HepG2 (cell line): Measurements from ENCODE around the gene FAM174C. TPM values are rescaled to one million over a fixed set of nuclear protein-coding genes. Genes with fewer than 3 reads are reported as not detected.

Experiments
- ATAC-seq: fragments of 200-7000 bp; cut with Tn5 transposase; 3 replicates; pipeline ENCODE4 v1.9.1; 2020; ENCODE audit warnings: mild to moderate bottlenecking, moderate library complexity
- BruUV-seq: library from RNA; stranded (reverse); fragments of 400-500 nt; replicated peaks from 2 replicates; lab custom pipeline; 2021; lab: Mats Ljungman, UMichigan
- CTCF ChIA-PET: fragments of 300-600 bp; formaldehyde crosslinking; extraction: SDS; loops from one replicate; lab custom pipeline; 2021; ENCODE audit warnings: low total read pairs, inconsistent platforms, low intra/inter-chr PET ratio; lab: Yijun Ruan, JAX
- POLR2A ChIA-PET: fragments of 350-600 bp; sonication (Branson Sonifier 250); formaldehyde crosslinking; loops from one replicate; lab custom pipeline; 2020; ENCODE audit warnings: antibody characterized with exemption, inconsistent platforms; lab: Yijun Ruan, JAX
- DNase-seq: peaks from one replicate; pipeline ENCODE4 v3.0.0-alpha.2; 2015; ENCODE audit warnings: low spot score
- FAIRE-seq: peaks from 3 replicates; lab custom pipeline; 2011; peaks lifted over from hg19 to GRCh38; lab: Jason Lieb, UNC
- H2AFZ ChIP-seq: one replicate; pipeline ENCODE4 v1.6.1; 2011; ENCODE audit warnings: low read length, inconsistent platforms
- H3K27ac ChIP-seq: fragments of 300-600 bp; 3 replicates; pipeline ENCODE4 v1.8.0; 2011; ENCODE audit warnings: mixed run types, mild to moderate bottlenecking, mixed read lengths, low read length, inconsistent platforms; ENCODE audit not compliant: insufficient read depth; ENCODE audit errors: extremely low read length
- H3K27me3 ChIP-seq, 2 experiments: fragments of 200-600 bp in 1 of 2; 2 replicates in 1 of 2; 3 replicates in 1 of 2; pipeline versions ENCODE4 v1.6.0 to v1.8.0; 2011; ENCODE audit warnings: low read length in 2 of 2, mild to moderate bottlenecking in 2 of 2, moderate library complexity in 2 of 2, inconsistent platforms in 1 of 2; ENCODE audit not compliant: insufficient read depth in 2 of 2, control insufficient read depth in 1 of 2
- H3K36me3 ChIP-seq, 2 experiments: fragments of 200-600 bp in 1 of 2; replicated peaks in 1 of 2; 2 replicates in 1 of 2; 3 replicates in 1 of 2; pipeline versions ENCODE4 v1.5.1 to v1.8.0; 2011; ENCODE audit warnings: low read length in 2 of 2, inconsistent platforms in 1 of 2; ENCODE audit not compliant: insufficient read depth in 2 of 2, control insufficient read depth in 1 of 2
- H3K4me1 ChIP-seq: 2 replicates; pipeline ENCODE4 v1.5.1; 2012; ENCODE audit warnings: low read length, inconsistent platforms; ENCODE audit not compliant: insufficient read depth
- H3K4me2 ChIP-seq: 2 replicates; pipeline ENCODE4 v1.6.0; 2011; ENCODE audit warnings: low read depth, low read length, inconsistent platforms
- H3K4me3 ChIP-seq, 3 experiments: fragments of 200-600 bp in 1 of 3; sonication (generic), shearing (Covaris generic) in 1 of 3; replicated peaks in 1 of 3; 2 replicates each; pipeline ENCODE4 v1.5.1; 2011 to 2016; ENCODE audit warnings: low read length in 3 of 3, inconsistent platforms in 2 of 3, low read depth in 2 of 3, mild to moderate bottlenecking in 2 of 3, control low read depth in 1 of 3, mixed read lengths in 1 of 3; ENCODE audit not compliant: insufficient read depth in 1 of 3
- H3K79me2 ChIP-seq: one replicate; pipeline ENCODE4 v1.6.1; 2011; ENCODE audit warnings: low read length, inconsistent platforms; ENCODE audit not compliant: insufficient read depth
- H3K9ac ChIP-seq: 2 replicates; pipeline ENCODE4 v1.6.0; 2011; ENCODE audit warnings: mild to moderate bottlenecking, low read depth, low read length, inconsistent platforms; ENCODE audit not compliant: insufficient read depth
- H3K9me3 ChIP-seq: 2 replicates; pipeline ENCODE4 v1.5.1; 2012; ENCODE audit warnings: mild to moderate bottlenecking, low read length
- H4K20me1 ChIP-seq: 2 replicates; pipeline ENCODE4 v1.6.0; 2011; ENCODE audit warnings: inconsistent platforms, mild to moderate bottlenecking, low read length, moderate library complexity; ENCODE audit not compliant: insufficient read depth
- HNRNPL ChIP-seq: fragments of 200-400 bp; formaldehyde crosslinking; IDR thresholded peaks from 2 replicates; pipeline ENCODE4 v1.6.1; 2017; ENCODE audit warnings: mild to moderate bottlenecking, low read depth, low read length
- RBFOX2 ChIP-seq: fragments of 200-400 bp; formaldehyde crosslinking; IDR thresholded peaks from 2 replicates; pipeline ENCODE4 v1.6.1; 2017; ENCODE audit warnings: low read depth, mild to moderate bottlenecking, low read length
- WGBS: methylation state at CpG from one replicate; pipeline ENCODE4 v1.1.6; 2017; ENCODE audit warnings: low lambda C conversion rate; 5-methylcytosine and 5-hydroxymethylcytosine counted together
- in situ Hi-C: cut with HindIII; loops from 2 replicates; pipeline ENCODE4 v1.10.0; 2017; ENCODE audit warnings: low pct_unique_long_range_greater_than_20kb; ENCODE audit not compliant: extremely low pct_ligation_motif_present
- intact Hi-C: fragments of 100-400 bp; cut with micrococcal nuclease; formaldehyde crosslinking; loops from one replicate; pipeline ENCODE4 v1.10.0; 2022; ENCODE audit not compliant: unreplicated experiment
- polyA plus RNA-seq, 8 experiments: library from polyadenylated mRNA; depleted of rRNA in 3 of 8; stranded (reverse) in 7 of 8; unstranded in 1 of 8; fragments of >200 nt; fragmentation: Illumina TruSeq in 4 of 8; extraction: Trizol in 4 of 8; gene quantifications; 2 replicates each; pipeline versions ENCODE4 v1.2.1 to v1.2.3, GENCODE V29; 2011 to 2016; ENCODE audit warnings: low read depth in 4 of 8, missing spikeins in 1 of 8, mixed read lengths in 1 of 8; ENCODE audit not compliant: insufficient read depth in 1 of 8
- total RNA-seq, 5 experiments: library from RNA; depleted of rRNA; stranded (reverse); fragments of >200 nt; fragmentation: Illumina TruSeq; extraction: Trizol; gene quantifications; 2 replicates each; pipeline ENCODE4 v1.2.3, GENCODE V29; 2016; ENCODE audit warnings: low read depth in 1 of 5
- TF ChIP-seq, protein P1 (sequence below): sonication (generic); formaldehyde crosslinking; IDR thresholded peaks from 2 replicates; pipeline ENCODE4 v1.4.0; 2020; ENCODE audit warnings: low read depth, missing genetic modification reagents
- TF ChIP-seq, protein P2 (sequence below): sonication (generic); formaldehyde crosslinking; IDR thresholded peaks from 2 replicates; pipeline ENCODE4 v1.9.0; 2021; ENCODE audit warnings: missing genetic modification reagents, borderline replicate concordance

Gene FAM174C
- total and polyA plus RNA-seq, 2 of the 13 experiments (the other 11 are each of a cell fraction or from before 2014, with no cell fraction given): 19.5 to 31.3 TPM

DNA sequence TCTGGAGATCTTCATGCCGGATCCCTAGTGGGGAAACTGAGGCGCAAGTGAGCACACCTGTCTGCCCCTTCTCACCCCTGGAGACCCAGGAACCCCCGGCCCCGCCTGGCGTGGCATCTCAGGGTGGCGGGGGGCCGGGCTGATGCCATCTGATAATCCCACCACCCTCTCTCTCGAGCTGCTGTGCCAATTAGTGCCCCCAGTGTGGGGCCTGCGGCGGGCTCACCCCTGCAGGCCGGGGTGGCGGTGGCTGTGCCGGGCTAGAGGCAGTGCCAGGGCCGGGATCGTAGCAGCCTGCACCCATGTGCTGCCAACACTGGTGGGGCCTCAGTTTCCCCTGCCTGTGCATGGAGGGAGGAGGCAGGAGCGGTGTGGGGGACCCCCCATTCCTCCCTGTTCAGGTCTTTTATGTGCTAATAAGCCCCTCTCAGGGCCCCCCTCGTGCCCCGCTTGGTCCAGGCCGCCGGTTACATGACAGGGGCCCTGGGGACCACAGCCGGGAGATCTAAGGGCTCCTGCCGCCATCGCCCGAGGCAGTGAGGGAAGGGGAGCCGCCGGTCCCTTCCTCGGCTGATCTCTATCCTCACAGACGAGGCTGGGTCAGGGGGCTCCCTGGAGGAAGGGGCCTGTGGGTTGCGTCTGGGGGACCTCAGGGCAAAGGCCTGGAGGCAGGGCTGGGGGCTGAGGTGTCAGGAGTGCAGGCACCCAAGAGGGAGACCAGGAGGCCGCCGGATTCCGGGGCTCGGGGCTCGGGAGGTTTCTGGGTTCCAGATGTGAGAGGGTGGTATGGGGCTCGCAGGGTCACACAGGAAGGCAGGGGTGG is 18.7 kb downstream of the FAM174C start:
- ATAC-seq: no peak

More for the DNA sequence above, 18.7 kb downstream of the FAM174C start:
- FAIRE-seq: no peak
- no peaks in the 10 kb centered on the region for H3K9me3 ChIP-seq
- WGBS: 97% methylated on average over 23 of the region's 35 CpGs
- no TSS peak for BruUV-seq
- no peak overlapping the region for H3K27ac ChIP-seq
- H4K20me1 ChIP-seq: no peaks in the 10 kb centered on the region
- 0 out of 2 replicates have a peak, but pooled peaks have one; percentile 69 for TF ChIP-seq HNRNPL
- TF ChIP-seq, protein P1, sequence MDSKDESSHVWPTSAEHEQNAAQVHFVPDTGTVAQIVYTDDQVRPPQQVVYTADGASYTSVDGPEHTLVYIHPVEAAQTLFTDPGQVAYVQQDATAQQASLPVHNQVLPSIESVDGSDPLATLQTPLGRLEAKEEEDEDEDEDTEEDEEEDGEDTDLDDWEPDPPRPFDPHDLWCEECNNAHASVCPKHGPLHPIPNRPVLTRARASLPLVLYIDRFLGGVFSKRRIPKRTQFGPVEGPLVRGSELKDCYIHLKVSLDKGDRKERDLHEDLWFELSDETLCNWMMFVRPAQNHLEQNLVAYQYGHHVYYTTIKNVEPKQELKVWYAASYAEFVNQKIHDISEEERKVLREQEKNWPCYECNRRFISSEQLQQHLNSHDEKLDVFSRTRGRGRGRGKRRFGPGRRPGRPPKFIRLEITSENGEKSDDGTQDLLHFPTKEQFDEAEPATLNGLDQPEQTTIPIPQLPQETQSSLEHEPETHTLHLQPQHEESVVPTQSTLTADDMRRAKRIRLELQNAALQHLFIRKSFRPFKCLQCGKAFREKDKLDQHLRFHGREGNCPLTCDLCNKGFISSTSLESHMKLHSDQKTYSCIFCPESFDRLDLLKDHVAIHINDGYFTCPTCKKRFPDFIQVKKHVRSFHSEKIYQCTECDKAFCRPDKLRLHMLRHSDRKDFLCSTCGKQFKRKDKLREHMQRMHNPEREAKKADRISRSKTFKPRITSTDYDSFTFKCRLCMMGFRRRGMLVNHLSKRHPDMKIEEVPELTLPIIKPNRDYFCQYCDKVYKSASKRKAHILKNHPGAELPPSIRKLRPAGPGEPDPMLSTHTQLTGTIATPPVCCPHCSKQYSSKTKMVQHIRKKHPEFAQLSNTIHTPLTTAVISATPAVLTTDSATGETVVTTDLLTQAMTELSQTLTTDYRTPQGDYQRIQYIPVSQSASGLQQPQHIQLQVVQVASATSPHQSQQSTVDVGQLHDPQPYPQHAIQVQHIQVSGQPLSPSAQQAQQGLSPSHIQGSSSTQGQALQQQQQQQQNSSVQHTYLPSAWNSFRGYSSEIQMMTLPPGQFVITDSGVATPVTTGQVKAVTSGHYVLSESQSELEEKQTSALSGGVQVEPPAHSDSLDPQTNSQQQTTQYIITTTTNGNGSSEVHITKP: no peak
- TF ChIP-seq, protein P2, sequence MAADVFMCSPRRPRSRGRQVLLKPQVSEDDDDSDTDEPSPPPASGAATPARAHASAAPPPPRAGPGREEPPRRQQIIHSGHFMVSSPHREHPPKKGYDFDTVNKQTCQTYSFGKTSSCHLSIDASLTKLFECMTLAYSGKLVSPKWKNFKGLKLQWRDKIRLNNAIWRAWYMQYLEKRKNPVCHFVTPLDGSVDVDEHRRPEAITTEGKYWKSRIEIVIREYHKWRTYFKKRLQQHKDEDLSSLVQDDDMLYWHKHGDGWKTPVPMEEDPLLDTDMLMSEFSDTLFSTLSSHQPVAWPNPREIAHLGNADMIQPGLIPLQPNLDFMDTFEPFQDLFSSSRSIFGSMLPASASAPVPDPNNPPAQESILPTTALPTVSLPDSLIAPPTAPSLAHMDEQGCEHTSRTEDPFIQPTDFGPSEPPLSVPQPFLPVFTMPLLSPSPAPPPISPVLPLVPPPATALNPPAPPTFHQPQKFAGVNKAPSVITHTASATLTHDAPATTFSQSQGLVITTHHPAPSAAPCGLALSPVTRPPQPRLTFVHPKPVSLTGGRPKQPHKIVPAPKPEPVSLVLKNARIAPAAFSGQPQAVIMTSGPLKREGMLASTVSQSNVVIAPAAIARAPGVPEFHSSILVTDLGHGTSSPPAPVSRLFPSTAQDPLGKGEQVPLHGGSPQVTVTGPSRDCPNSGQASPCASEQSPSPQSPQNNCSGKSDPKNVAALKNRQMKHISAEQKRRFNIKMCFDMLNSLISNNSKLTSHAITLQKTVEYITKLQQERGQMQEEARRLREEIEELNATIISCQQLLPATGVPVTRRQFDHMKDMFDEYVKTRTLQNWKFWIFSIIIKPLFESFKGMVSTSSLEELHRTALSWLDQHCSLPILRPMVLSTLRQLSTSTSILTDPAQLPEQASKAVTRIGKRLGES: no peak
- peak; percentile 32; the same call in 1 of the 2 replicates for TF ChIP-seq RBFOX2
- TF ChIP-seq, all 625 proteins: peak for 2
- Histone ChIP-seq H3K4me2 (no peak overlapping the region), H3K27me3 (no peaks in the 10 kb centered on the region), H3K36me3 (peaks cover 0 to 5% of the 10 kb centered on the region in 2 experiments; a peak in 3 of 5 replicates), H2AFZ (no peak overlapping the region), H3K4me3 (no peak overlapping the region), H3K9ac (no peak overlapping the region), H3K4me1 (peaks cover 40% of the 10 kb centered on the region), H3K79me2 (peaks cover 28% of the 10 kb centered on the region)
- intact Hi-C loops: no loop called here
- in situ Hi-C loops: no loop called here
- no peak for DNase-seq
- POLR2A ChIA-PET: interaction anchor here (0.8 kb wide), 1 partner anchor 10 kb away, joined by 3 read pairs; no protein-coding TSS in a partner anchor
- CTCF ChIA-PET: no interaction called here
